GM19099 (cell line): ENCODE measurements around the gene ZNF512B.

Source experiments
- POLR2A ChIP-seq: IDR thresholded peaks from 3 replicates; pipeline ENCODE4 v1.6.1; 2011; ENCODE audit warnings: low read depth; ENCODE audit not compliant: insufficient read length; ENCODE audit errors: extremely low read depth

Gene ZNF512B

DNA sequence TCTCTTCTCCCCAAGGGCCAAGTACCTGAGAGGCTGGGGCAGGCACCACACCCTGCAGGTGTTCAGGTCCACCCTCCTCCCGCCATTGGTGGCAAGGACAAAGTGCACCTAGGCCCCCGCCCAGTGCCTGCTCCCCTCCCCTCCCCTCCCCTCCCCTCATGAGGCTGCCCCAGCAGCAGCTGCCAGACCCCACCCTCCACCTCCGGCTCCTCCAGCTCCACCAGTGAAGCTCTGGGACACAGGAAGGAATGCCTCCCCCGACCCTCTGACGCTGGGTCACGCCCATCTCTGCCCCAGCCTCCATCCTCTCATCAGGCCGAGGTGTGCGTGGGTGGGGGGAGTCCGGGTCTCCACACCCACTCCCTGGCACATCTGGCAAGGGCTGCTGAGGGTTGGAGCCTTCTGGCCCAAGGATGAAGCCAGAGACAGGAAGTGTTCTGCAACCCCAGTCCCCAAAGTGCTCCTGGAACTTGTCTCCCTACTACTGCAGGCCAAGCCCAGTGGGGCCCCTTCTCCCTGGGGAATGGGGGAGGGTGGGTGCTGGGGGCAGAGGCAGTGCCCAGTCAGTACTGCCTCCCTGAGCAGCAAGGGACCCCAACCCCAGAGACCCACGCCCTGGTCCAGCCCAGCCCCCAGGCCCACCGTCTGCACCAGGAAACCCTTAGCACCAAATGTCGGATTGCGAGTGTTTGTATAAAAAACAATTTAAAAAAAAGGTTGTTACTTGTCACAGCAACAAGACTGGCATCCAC, 11.9 kb downstream of the ZNF512B start:
- TF ChIP-seq POLR2A, result no peak

DNA sequence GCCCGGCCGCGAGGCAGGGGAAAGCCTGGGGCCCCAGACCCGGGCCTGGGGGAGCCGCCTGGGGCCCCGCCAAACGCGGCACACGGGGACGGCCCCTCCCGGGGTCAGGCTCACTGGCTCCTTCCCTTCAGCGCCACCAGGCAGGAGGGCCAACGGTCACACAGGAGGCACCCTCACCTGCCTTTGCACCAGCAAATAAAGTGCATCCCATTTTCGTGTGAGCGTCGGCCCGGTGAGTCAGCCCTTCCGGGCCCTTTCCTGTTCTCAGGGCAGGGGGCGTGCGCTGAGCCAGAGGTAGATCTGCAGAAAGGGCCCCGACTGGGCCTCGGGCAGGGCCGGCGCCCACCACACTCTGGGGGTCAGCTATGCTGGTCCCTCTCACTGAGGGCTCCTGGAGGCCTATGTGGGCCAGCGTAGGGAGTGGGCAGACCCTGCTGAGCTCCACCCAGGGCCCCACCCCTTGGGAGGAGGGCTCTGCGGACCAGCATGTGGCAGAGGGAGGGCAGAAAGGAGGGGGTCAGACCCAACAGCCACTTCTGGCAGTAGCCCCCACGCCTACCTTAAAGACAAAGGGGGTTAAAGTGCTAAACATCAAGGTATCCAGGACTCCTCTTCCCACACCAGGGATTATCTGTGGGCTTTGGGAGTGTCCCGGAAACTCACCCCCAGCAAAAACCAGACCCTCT, 12.6 kb downstream of the ZNF512B start:
- peak; percentile 27 for TF ChIP-seq POLR2A

DNA sequence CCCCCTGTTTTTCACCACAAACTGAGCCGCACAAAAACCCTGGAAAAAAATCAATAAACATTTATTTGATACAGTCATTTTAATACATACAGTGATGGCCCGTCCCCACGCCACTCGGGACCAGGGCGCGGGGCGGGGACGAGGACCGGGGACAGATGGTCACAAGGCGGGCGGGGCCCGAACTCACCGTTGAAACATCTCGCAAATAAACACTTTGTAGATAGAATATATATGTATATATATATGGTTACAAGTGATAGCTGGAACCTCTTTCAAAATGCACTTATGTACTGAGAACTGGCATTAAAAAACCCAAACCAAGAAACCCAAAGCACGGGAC, 13.1 kb downstream of the ZNF512B start:
- no peak for TF ChIP-seq POLR2A

DNA sequence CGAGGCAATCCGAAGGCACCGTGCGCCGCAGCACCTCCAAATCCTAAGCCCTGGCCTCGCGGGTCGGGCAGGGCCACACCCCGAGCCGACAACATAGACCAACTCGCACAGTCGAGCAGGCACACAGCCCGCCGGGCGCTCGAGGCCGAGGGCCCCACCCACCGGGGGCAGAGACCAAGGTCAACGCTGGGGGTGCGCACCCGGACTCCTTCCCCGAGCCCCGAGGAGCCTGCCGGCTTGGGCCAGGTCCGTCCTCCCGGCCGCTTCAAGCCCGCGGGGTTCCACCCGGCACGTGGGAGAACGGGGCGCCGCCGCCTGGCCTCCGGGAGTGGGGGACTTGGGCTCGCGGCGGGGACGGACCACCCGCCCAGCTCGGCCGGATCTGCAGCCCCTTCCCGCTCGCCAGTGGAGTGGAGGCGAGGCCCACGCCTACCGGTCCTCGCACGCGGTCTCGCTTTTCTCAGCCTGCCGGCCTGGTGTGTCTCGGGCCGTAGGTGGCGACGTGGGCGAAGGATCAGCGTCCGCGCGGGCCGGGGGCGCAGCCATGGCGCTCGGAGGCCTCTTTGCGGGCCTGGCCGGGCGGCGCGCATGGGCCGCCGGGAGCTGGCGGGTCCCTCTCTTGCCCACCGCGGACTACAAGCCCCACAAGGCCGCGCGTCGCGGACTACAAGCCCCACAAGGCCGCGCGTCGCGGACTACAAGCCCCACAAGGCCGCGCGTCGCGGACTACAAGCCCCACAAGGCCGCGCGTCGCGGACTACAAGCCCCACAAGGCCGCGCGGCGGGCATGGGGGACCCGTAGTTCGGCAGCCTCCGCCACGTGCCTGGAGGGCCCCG, 13.7 kb downstream of the ZNF512B start, which contains the start of gene UCKL1:
Gene UCKL1, minus strand, starts transcription at position 590 of the 837 bp plus-strand sequence. Its CDS starts 44 bp downstream, at position 546.
- TF ChIP-seq POLR2A, result peak; percentile 81

DNA sequence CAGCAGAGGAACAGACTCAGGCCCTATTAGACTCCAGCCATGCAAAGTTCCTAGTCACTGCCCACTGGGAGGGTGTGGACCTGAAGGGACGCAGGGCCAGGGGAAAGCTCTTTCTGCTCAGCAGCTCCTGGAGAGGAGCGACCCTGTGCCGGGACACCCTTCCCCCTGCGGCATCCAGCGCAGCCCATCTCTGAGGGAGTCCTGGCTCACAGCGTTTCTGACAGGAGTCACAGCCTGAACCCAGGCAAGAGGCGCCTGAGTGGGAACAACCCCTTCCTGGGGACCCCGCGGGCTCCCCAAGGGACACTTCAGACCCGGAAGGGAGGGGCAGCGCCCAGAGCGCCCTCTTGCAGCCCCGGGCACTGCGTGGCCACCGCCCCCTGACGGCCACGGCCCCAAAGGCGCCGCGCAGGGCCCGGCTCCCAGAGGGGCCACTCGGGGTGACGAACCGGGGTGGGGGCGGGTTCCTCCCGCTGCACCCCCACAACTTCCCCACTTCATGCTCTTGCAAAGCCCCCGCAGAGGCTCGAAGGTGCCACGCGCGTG, 14.4 kb downstream of the ZNF512B start:
- TF ChIP-seq POLR2A, result no peak

DNA sequence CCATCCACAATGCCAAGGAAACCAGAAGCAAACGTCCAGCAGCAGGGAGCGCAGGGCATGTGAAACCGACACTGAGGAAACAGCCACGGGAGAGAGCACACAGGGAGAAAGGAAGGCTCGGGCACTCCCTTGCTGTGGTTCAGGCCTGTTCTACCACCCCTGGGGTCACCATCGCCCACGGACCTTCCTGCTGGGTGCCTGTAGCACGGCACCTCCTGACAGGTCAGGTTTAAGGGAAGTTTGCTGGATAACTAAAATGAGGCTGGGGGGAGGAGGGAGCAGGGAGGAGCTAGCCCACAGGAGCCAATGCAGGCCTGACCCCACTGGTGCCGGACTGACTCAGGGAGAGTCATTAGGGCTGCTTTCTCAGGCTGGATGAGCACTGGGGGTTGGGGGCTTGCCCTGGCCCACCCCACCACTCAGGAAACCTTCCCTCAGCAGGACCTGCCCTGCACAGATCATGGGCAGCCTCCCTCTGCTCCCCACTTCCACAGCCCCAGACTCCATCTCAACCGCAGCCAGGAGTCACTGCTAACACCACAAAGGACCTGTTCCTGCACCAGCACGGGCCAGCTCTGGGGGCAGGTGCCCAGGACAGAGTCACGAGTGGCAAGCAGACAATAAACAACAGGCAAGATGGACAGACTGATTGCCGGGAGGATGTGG, 15.8 kb downstream of the ZNF512B start:
- TF ChIP-seq POLR2A, result no peak

DNA sequence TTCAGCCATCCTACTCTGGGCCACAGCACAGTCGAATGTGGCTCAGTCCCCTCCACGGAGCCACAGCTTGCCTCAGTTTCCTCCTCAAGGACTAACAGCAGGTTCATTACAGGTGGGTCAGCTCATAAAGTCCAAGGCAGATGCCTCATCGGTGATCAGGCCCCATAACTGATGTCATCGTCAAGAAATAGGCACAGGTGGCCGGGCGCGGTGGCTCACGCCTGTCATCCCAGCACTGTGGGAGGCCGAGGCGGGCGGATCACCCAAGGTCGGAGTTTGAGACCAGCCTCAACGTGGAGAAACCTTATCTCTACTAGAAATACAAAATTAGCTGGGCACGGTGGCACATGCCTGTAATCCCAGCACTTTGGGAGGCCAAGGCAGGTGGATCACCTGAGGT, 17.0 kb downstream of the ZNF512B start:
- TF ChIP-seq POLR2A, result no peak

DNA sequence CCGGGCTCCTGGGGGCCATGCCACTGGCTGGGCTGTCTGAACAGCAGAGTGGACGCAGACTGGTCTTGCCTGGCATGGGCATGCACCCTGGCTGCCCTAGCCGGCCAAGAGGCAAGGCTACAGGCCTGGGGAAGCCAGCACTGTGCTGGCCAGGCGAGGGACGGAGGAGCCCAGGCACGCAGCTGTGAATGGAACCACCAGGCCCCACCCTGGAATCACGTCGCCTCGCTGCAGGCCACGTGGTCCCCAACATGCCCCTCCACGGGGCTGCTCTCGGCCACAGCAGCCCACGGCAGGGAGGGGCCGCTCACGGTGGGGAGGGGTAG, 17.6 kb downstream of the ZNF512B start:
- TF ChIP-seq POLR2A, result no peak

DNA sequence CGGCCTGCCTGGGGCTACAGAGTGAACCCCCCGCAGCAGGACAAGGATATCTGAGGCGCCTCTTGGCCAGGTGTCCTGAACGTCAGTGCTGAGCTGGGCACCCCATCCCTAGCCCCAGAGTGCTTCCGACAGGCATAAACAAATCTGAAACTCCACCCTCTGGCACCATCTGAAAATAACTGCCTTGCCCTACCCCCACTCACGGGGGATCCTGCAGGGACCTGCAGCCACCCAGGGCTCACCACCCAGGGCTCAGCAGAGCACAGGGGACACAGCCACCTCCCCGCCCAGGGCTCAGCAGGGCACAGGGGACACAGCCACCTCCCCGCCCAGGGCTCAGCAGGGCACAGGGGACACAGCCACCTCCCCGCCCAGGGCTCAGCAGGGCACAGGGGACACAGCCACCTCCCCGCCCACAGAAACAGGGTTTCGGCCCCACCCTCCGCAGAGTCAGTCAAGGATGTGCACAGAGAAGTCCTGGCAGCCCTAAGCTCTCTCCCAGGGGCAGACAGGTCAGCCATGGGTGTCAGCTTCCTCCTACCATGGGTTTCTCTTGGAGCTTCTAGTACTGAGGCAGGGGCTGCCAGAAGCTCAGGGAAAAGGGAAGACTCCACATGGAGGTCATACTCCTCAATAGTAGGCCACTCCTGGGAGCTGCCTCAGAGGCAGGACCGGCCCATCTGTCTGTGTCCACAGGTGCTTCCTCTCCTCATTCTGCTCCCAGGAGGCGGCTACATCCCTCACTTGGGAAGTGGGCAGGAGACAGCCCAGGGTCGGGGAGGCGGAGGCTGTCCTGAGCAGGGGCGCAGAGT, 18.1 kb downstream of the ZNF512B start:
- TF ChIP-seq POLR2A, result no peak

DNA sequence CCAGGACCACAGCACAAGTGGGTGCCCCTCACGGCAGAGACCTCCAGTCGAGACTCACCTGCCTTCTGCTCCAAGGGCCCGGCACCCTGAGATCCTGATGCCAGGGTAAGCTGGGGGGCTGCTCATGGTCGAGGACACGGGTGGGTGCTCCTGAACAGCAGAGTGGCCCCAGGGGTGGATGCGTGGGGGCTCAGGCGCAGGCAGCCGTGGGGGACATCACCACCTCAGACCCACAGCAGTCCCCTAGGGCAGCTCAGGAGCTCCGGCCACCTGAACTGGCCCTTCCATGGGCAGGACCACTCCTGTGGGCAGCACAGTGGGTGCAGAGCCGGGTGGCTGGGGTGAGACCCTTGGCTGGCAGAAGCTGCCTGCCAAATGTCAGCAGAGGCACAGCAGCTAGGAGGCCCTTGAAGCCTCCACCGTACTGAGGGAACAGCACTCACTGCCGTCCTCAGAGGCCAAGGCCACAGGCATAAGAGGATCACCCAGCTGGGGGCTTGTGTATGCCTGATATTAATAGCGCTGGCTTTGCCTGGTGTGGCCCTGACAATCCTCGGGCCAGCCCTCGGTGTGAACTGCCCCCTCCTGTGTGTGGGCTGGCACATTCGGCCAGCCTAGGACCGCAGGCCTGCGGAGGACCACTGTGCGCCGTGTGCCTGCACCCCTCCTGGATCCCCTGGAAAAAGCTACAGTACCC, 18.9 kb downstream of the ZNF512B start:
- no peak for TF ChIP-seq POLR2A

DNA sequence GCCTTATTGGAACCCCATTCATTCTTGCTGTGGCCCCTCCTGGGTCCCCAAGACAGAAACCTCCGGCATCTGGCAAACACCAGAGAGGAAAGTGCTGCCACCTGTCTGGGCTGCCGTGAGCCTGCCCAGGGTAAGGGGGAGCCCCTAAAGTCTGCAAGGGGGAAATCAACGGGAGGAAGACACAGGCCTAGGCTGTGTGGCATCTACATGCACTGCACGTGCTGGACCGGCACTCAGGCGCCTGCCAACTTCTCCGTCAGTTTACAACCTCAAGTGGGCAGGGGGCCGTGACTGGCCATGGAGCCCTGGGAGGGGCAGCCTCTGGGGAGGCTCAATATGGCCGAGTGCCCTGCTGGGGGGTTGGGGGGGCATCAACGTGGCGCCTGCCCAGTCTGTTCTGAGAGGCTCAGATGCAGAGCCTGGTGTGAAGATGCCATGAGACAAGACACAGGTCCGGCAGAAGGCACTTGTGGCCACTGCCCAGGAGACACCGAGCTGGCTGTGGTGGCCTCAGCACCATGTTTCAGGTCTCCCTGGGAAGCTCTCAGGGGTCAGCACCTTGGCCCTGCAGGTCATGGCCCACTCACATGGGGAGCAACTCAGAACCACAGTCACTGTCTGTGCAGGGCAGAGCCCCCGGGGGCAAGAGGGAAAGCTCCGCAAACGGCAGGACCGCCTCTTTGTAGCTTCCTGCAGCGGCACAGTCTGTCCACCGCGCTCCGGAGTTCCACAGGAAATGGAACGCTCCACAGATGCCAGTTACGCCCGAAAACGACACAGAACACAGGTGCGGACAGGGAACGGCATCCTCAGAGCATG, 21.9 kb downstream of the ZNF512B start:
- no peak for TF ChIP-seq POLR2A

DNA sequence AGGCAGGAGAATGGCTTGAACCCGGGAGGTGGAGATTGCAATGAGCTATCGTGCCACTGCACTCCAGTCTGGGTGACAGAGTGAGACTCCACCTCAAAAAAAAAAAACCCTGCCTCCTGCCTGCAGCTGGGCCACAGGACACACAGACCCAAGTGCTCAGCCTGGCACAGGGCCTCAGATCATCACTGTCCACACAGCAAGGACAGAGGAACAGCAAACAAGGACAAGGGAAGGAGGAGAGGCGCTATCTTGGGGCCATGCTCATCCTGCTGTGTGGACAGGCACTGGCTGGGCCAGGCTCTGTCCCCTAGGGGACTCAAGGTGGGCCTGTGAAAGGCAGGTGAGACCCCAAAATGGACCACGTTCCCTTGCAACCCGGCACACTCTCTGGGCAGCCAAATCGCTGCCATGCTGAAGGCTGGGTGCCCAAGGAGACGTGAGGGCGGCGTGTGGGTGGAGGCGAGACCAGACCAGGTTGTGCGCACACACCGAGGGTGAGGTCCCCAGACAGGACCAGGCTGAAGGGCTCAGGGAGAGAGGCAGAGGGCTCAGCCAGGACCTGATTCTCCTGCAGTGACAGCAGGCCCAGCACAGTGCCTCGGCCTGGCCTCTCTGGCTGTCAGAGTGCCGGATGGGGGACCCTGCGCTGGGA, 22.6 kb downstream of the ZNF512B start:
- no peak for TF ChIP-seq POLR2A
